ENCODE data around the gene SDHB.

The SDHB gene

GRCh38 chr1:16969057-16969611 is 84.7 kb downstream of the SDHB start:
- DNase-seq (ENCODE audit: low spot score): no peak
